Measurements from ENCODE around the gene ARMC7.
"Not testable (repeated sequence)": the region's sequence is repeated elsewhere in the genome, so short reads cannot be mapped to it uniquely, and the experiment has no call there.

Gene ARMC7

GRCh38 chr17:75109407-75110233 is at the start of gene ARMC7:
TSS of gene ARMC7 (plus strand) at chr17:75109969. CDS start at chr17:75110289, 320 bp downstream.
- peak; percentile 77 to 90 for DNase-seq

DNA sequence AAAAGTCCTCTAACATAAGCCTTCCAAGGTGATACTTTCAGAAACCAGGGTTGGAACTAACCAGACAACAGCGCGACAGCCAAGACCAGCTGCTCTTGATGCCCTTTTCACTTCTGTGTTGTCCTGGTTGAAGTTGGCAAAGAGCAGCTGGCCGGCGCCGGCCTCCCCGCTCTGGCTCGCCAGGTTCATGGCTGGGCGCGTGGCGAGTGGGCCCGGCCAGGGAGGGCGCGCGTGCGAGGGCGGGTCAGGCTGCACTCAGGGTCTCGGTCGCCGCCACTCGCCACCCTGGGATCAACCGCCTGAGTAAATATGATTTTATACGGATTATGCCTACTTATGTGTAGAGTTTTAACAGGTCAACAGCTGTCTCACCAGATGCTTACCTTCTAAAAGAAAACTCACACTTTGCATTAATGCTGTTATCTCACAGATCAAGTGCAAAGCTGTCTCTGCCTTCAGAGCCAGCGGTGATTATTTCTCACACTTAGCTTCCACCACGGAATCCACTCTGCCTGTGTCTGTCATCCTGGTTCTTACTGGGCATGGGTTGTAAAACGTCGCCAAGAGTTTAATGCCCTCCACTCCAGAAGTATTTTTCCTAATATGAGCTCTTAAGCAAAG is 49.2 kb upstream of the ARMC7 start:
- DNase-seq = no peak

GRCh38 chr17:75061055-75061438 is 48.7 kb upstream of the ARMC7 start:
- DNase-seq = no peak

- DNase-seq = no peak
These were observed 48.2 kb upstream of the ARMC7 start for GRCh38 chr17:75061618-75062017.

- DNase-seq = no peak
These were observed 46.6 kb upstream of the ARMC7 start for GRCh38 chr17:75063201-75063600.

DNA sequence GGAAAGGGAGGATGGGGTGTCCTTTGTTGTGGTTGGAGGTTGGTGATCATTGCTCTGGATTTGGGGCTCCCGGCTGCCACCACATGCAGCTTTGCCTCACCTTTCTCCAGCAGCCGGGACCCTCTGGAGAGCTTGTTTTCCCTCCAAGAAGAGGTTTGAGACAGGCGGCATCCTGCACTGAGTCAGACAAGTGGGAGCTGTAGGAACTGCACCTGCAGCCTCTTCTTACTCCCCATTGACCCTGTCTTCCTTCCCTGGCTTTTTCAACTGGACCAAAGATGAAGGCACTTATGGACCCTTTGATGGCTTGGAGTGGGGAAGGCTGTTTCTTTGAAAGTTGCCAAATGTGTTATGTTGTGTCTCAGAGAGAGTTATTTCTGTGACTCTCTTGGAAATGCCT is 46.1 kb upstream of the ARMC7 start:
- DNase-seq = no peak

DNA sequence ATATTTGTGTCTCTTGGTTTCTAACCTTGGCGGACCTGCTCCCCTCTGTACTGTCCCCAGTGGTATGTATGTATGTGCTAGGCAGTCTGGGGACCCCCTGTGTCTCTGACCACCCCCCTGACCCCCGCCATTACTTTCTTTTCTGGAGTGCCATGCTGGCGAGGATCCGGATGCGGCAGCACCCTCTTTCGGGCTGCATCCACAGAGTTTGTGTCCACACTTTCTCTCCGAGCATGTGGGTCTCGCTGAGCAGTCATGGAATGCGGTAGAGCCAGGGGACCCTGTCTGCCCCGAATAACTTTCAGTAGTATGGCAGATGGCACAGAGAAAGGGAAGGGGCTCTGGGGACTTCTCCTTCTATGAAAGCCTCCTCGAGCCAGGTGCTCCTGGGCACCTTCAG is 45.7 kb upstream of the ARMC7 start:
- DNase-seq = no peak

GRCh38 chr17:75064460-75064859 is 45.3 kb upstream of the ARMC7 start:
- DNase-seq = no peak

DNA sequence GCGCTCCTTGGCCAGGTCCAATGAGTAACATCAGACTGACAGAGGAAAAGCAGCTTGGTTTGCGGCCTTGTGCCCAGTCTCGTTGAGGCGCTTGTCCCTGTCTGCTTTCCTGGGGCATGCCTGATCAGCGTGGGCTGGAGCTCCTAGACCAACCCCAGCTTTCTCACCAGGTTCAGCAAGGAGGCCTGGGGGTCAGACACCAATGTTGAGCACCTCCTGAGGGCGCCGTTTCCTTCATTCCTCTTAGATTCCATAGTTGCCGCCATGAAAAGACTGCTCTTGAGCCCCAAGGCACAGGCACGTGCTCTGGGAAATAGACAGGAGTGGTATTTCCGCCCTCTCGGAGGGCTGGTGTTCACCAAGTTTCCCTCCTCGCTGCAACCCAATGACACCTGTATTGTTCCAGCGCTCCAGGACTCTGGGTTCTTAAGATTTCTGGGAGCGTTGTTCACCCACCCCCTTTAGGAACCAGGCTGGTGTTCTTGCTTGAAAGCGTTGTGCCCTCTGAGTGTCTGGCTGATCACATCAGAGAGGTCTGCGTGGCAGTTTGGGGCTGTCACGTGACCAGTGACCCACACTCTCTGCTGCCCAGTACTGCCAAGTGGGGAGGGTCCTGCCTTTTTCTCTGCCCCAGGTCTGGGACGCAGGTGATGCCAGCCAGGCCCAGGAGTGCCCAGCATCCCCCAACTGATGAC is 44.8 kb upstream of the ARMC7 start:
- no peak for DNase-seq

DNA sequence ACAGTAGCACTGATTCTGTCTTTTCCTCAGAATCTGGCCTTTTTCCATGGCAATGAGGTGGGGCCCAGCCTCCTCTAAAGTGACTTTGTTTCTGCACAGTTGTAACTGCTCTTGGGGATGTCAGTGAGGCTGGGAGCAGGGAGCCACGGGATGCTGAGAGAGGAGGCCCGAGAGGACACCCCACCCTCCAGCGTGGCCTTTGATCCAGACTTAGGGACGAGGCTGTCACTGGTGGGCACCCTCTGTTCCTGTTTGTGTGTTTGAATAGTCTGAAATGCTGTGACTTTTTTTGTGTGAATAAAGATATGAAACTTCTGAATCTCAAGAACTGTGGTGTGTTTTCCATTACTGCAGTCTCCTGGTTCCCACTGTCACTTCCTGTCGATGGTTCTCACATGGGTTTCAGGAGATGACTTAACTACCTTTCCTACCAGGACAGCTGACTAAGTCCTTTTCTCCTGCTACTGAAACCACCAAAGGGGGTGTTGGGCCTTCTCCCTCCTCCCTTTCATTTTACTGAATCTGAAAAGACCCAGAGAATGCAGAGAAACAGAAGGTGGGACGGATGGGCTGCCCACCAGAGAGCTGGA is 44.1 kb upstream of the ARMC7 start:
- no peak for DNase-seq

DNA sequence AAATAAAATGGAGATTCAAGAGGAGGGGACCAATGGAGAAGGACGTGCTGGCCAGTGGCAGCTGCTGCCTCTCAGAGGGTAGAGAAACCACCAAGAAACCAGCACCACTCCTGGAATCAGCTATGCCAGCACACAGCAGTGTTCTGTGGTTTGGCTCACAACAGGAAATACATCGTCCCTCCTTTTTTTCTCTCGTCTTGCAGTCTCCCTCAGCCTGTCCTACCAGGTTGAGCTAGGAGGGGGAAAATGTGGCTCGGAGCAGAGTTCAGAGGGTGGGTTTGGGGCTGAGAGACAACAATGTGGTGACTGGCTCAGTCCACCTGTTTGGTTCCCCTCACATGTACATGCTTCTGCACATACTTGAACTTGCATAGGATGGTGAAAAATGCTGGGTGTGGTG is 41.9 kb upstream of the ARMC7 start:
- no peak for DNase-seq

DNA sequence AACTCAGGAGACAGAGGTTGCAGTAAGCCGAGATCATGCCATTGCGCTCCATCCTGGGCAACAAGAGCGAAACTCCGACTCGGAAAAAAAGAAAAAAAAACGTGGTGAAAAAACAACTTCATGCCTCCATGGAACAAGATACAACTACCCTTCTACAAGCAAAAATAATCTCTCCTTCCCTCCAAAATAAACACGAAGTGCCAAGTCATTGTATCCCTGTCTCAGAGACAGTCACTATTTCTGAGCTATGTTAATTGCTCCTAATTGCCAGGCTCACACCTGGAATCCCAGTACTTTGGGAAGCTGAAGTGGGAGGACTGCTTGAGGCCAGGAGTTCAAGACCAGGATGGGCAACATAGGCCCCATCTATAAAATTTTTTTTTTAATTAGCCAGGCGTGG is 41.0 kb upstream of the ARMC7 start:
- DNase-seq = no peak

GRCh38 chr17:75069783-75070182 is 40.0 kb upstream of the ARMC7 start:
- no peak for DNase-seq

DNA sequence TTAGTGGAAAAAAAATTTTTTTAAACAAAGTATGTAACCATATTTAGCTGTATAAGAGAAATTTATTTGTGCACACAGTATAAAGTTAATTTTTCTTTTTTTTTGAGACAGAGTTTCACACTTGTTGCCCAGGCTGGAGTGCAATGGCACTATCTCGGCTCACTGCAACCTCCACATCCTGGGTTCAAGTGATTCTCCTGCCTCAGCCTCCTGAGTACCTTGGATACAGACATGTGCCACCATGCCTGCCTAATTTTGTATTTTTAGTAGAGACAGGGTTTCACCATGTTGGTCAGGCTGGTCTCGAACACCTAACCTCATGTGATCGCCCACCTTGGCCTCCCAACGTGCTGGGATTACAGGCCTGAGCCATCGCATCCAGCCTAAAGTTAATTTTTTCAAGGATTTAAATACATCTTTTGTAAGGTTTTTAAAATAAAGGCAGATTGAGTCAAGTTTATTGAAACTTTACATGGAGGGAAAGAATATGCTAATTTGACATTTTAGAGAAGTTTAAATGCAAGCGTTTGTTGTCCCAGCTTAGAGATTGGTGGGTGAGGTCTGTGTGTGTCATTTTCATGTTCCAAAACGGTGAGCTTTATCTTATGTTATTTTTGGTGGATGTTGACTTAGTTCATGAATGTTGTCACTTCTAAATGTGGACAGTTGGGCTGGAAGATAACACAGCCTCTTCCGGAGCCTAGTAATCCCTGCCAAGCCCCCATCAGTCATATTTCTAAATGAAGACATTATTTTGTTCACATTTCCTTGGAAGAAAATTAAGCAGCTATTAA is 38.1 kb upstream of the ARMC7 start:
- not testable (repeated sequence) for DNase-seq

GRCh38 chr17:75072909-75073308 is 36.9 kb upstream of the ARMC7 start:
- DNase-seq = not testable (repeated sequence)

DNA sequence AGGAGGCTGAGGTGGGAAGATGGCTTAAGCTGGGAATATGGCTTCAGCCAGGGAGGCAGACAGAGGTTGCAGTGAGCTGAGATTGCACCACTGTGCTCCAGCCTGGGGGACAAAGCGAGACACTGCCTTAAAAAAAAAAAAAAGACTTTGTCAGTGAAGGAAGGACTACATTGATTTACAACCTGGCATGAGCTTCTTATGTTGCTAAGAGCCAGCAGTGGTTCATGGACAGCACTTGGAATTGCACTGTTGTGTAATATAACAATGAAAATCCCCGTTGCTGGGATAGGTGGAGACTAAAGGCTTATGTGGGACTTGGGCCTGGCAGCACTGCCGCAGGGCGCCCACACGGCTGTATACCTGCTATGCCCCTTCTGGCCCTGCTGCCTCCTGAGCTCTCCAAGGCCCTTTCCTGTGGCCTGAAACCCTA is 36.1 kb upstream of the ARMC7 start:
- no peak for DNase-seq

DNA sequence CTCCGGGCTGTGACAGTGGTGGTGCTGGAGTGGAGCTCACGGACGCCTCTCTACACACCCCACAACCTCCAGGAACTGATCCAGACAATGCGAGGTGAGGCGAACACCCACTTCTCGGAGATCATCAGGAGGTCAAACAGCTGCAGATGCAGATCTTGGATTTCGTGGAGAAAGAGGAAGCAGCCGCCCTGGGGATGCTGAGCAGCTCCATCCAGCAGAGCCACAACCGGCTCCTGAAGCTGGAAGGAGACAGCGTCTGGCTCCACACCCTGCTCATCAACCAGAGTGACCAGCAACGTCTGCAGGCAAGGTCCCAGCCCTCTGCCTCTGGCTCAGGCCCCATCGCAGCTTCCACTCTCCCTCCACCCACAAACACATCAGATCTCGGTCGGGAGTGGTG is 35.2 kb upstream of the ARMC7 start:
- peak in 1 of 2 donors; percentile 10 for DNase-seq

GRCh38 chr17:75075597-75076336 is 34.0 kb upstream of the ARMC7 start:
- DNase-seq = peak; percentile 86 to 96

DNA sequence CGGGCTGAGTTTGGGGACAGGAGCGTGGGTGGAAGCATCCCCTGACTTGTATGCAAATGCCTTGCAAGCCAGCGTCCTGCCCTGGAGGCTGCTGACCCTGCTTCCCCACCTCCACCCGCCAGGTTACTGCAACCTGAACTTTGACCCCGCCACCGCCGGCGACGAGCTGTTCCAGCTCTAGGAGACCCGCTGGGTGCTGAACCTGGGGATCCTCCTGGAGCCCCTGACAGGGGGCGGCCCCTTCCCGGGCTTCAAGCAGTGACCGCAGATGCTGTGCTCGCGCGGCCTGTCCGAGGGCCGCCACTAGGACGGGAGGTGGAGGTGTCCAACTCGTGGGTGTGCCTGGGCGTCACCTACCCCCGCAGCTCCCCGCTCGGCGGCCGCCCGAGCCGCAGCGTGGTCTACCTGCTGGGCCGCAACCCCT is 32.7 kb upstream of the ARMC7 start:
- DNase-seq = no peak

DNA sequence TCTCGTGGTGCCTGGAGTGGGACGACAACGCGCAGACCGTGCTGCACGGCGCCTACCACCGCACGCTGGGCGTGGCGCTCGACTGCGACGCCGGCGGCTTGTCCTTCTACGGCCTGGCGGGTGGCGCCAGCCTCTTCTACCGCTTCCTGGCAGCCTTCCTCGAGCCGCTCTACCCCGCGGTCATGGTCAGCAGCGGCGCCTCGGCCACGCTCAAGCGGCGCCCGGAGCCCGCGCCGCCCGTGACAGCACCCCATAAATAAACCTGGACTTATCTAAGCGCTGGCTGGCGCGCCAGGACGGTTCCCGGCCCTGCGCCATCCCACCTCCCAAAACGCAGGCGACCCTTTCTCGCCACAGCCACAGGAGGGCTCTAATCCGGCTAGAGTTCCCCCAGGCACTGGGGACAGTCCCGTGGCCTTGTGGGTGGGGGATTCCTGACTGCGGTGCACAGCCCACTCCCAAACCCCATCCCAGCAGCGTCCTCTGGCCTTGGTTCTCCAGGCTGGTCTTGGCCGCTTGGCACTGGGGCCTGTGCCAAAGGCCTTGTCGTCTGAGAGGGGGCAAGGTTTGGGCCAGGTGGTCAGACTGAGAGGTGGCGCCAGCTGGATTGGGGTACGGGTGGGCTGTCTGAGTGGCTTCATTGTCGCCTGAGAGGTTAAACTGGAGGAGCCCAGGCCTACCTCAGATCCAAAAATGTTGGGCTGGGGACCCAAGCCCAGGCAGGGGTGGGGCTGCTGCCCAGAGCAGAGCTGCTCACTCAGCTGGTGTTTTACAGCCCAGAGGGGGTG is 32.1 kb upstream of the ARMC7 start:
- peak; percentile 58 to 86 for DNase-seq
